ENCODE data around the gene CDC42SE1.

GRCh38 chr1:151058692-151059091 is 730 bp downstream of the CDC42SE1 start:
- TF ChIP-seq CTCF (IDR thresholded peaks at IDR 0.05; ENCODE audit: low read length) (no peak), EZH2 (optimal IDR thresholded peaks at IDR 0.05; ENCODE audit: low read depth, low read length) (no peak), EZH2phosphoT487 (IDR thresholded peaks at IDR 0.05; ENCODE audit: low read length) (no peak)
